Keratinocyte (primary cell): ENCODE measurements around the gene SUGCT.

ENCODE experiments used
- CTCF ChIP-seq, 3 experiments: IDR thresholded peaks in 1 of 3; conservative IDR thresholded peaks in 1 of 3; optimal IDR thresholded peaks in 1 of 3; 2 replicates in 2 of 3; 3 replicates in 1 of 3; pipeline versions ENCODE3 to v1.5.1; 2011; ENCODE audit warnings: low read length in 3 of 3, mild to moderate bottlenecking in 3 of 3, moderate library complexity in 2 of 3, control low read depth in 1 of 3, inconsistent platforms in 1 of 3; ENCODE audit not compliant: insufficient read depth in 2 of 3; ENCODE audit errors: extremely low read depth in 1 of 3
- EZH2 ChIP-seq: IDR thresholded peaks from one replicate; pipeline ENCODE4 v1.6.1; 2012; ENCODE audit warnings: inconsistent platforms, mild to moderate bottlenecking, low read length, moderate library complexity

- TF ChIP-seq CTCF (optimal IDR thresholded peaks at IDR 0.05 in 1 of 3, IDR thresholded peaks at IDR 0.05 in 1 of 3, conservative IDR thresholded peaks at IDR 0.05 in 1 of 3; ENCODE audit: extremely low read depth in 1 of 3, insufficient read depth in 2 of 3, low read length in 3 of 3): no peak
- no peak for TF ChIP-seq EZH2
These were observed 508.9 kb downstream of the SUGCT start for GRCh38 chr7:40643664-40644063.
